HEK293T (cell line): ENCODE results near the gene KCNQ5.

Experiments
- CTCF ChIA-PET: fragments of 350-600 bp; formaldehyde crosslinking; extraction: SDS; loops from one replicate; lab custom pipeline; 2021; ENCODE audit warnings: antibody characterized with exemption, inconsistent platforms; lab: Yijun Ruan, JAX
- POLR2A ChIA-PET: fragments of 350-600 bp; formaldehyde crosslinking; extraction: SDS; loops from one replicate; lab custom pipeline; 2020; ENCODE audit warnings: antibody characterized with exemption, inconsistent platforms; lab: Yijun Ruan, JAX
- DNase-seq: peaks from one replicate; pipeline ENCODE4 v3.0.0; 2012; ENCODE audit warnings: mixed read lengths; ENCODE audit errors: extremely low spot score
- ARNT ChIP-seq: fragments of 450-650 bp; IDR thresholded peaks from 2 replicates; pipeline ENCODE4 v1.6.1; 2017; ENCODE audit warnings: mild to moderate bottlenecking
- BHLHE40 ChIP-seq: fragments of 450-650 bp; IDR thresholded peaks from 2 replicates; pipeline ENCODE4 v1.6.1; 2016; ENCODE audit warnings: mild to moderate bottlenecking, moderate library complexity, borderline replicate concordance
- CTBP1 ChIP-seq: fragments of 450-650 bp; IDR thresholded peaks from 2 replicates; pipeline ENCODE4 v1.6.1; 2016; ENCODE audit warnings: borderline replicate concordance
- ELF4 ChIP-seq: fragments of 450-650 bp; IDR thresholded peaks from 2 replicates; pipeline ENCODE4 v1.6.1; 2017; ENCODE audit warnings: antibody characterized with exemption
- FOXA1 ChIP-seq: fragments of 450-650 bp; IDR thresholded peaks from 2 replicates; pipeline ENCODE4 v1.6.1; 2016; ENCODE audit warnings: mild to moderate bottlenecking
- FOXK2 ChIP-seq: fragments of 450-650 bp; IDR thresholded peaks from 2 replicates; pipeline ENCODE4 v1.6.1; 2016; ENCODE audit warnings: mild to moderate bottlenecking
- FOXM1 ChIP-seq: fragments of 450-650 bp; IDR thresholded peaks from 2 replicates; pipeline ENCODE4 v1.6.1; 2017; ENCODE audit warnings: mild to moderate bottlenecking, borderline replicate concordance
- HDGF ChIP-seq: fragments of 450-650 bp; IDR thresholded peaks from 2 replicates; pipeline ENCODE4 v1.6.1; 2017; ENCODE audit warnings: antibody characterized with exemption, borderline replicate concordance
- L3MBTL2 ChIP-seq: fragments of 450-650 bp; conservative IDR thresholded peaks from 2 replicates; pipeline ENCODE4 v1.6.1; 2016; ENCODE audit warnings: mild to moderate bottlenecking
- LEF1 ChIP-seq: fragments of 450-650 bp; IDR thresholded peaks from 2 replicates; pipeline ENCODE4 v1.6.1; 2017; ENCODE audit warnings: mild to moderate bottlenecking, borderline replicate concordance
- NFRKB ChIP-seq: fragments of 450-650 bp; IDR thresholded peaks from 2 replicates; pipeline ENCODE4 v1.6.1; 2016; ENCODE audit warnings: mild to moderate bottlenecking, moderate library complexity
- SP1 ChIP-seq: fragments of 450-650 bp; IDR thresholded peaks from 2 replicates; pipeline ENCODE4 v1.6.1; 2017
- SUZ12 ChIP-seq: fragments of 450-650 bp; IDR thresholded peaks from 2 replicates; pipeline ENCODE4 v1.6.1; 2016; ENCODE audit warnings: mild to moderate bottlenecking
- TARDBP ChIP-seq: fragments of 450-650 bp; IDR thresholded peaks from 2 replicates; pipeline ENCODE4 v1.6.1; 2016
- ZNF384 ChIP-seq: fragments of 450-650 bp; IDR thresholded peaks from 2 replicates; pipeline ENCODE4 v1.6.1; 2016
- TF ChIP-seq, protein P1 (sequence below): fragments of 450-650 bp; IDR thresholded peaks from 2 replicates; pipeline ENCODE4 v1.6.1; 2016

The KCNQ5 gene

GRCh38 chr6:72642435-72642834 lies 20.6 kb downstream of the KCNQ5 start:
- no peak for DNase-seq
- POLR2A ChIA-PET: no interaction called here
- TF ChIP-seq, protein P1, sequence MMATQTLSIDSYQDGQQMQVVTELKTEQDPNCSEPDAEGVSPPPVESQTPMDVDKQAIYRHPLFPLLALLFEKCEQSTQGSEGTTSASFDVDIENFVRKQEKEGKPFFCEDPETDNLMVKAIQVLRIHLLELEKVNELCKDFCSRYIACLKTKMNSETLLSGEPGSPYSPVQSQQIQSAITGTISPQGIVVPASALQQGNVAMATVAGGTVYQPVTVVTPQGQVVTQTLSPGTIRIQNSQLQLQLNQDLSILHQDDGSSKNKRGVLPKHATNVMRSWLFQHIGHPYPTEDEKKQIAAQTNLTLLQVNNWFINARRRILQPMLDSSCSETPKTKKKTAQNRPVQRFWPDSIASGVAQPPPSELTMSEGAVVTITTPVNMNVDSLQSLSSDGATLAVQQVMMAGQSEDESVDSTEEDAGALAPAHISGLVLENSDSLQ: no peak
- TF ChIP-seq ZNF384 (no peak), ELF4 (no peak), FOXA1 (no peak), LEF1 (no peak), SUZ12 (no peak), BHLHE40 (no peak), NFRKB (no peak), FOXK2 (no peak), L3MBTL2 (no peak), SP1 (no peak), ARNT (no peak), TARDBP (no peak)
- CTCF ChIA-PET: no interaction called here

DNA sequence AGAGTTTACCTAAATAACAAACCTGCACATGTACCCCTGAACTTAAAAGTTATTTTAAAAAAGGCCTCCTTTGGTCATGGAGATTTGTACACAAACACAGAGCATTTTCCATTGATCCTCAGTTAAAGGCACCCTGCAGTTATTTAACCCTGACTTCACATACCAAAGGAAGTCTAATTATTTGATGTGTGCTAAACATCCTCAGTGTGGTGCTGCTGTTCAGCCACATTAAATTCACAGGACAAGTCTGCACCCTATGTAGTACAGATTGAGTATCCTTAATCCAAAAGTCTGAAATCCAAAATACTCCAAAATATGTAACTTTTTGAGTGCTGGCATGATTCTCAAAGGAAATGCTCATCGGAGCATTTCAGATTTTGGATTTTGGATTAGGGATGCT lies 21.4 kb downstream of the KCNQ5 start:
- TF ChIP-seq SUZ12 (no peak), NFRKB (no peak), FOXA1 (no peak), TARDBP (no peak), CTBP1 (no peak), BHLHE40 (no peak), ELF4 (no peak), FOXM1 (no peak), ARNT (no peak), HDGF (no peak), SP1 (no peak), L3MBTL2 (no peak), ZNF384 (no peak), FOXK2 (no peak), LEF1 (no peak)
- TF ChIP-seq, protein P1: no peak
- ChIA-PET POLR2A (no interaction called here), CTCF (no interaction called here)
- DNase-seq: no peak

DNA sequence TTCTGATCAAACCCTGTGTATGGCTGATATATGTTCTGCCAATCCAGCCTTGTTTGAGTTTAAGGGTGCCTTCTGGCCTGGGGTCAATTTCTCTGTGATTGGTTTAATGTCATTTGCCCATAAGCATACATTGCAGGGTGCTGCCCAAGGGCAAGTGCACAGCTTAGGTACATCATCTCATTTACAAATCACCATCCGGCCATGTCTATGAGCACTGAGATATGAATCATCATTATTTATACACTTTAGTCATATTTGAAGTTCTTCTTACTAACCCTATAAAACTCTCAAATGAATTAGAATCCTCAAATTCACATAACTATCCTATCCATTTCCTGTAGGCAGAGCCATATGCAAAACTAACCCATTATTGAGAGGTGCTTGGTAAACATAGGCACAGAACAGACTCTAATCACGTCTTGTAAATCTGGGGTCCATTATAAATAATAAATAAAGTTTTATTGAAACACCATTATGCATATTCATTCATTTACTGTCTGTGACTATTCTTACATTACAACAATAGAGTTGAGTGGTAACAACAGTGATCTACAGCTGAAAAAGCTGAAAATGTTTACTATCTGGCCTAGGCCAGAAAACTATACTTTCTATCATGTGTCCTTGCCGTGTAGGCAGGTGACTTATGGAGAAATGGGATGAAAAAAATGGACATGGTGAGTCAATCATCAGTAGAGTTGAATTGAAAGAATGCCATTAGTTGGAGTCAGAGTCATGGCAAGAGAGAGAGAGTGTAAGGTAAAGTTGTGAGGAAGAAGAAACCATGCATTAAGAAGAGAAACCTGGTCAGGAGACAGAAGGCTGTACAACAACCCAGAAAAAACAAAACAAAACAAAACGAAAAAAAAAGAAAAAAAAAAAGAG lies 25.0 kb downstream of the KCNQ5 start:
- TF ChIP-seq L3MBTL2 (no peak), ELF4 (no peak), FOXM1 (no peak), FOXA1 (no peak), SUZ12 (no peak), SP1 (no peak), CTBP1 (no peak), ZNF384 (no peak), FOXK2 (no peak), LEF1 (no peak), TARDBP (no peak), NFRKB (no peak), ARNT (no peak), HDGF (no peak), BHLHE40 (no peak)
- TF ChIP-seq, protein P1: no peak
- POLR2A ChIA-PET: no interaction called here
- CTCF ChIA-PET: interaction anchor here (0.6 kb wide), 1 partner anchor 24 kb away, joined by 3 read pairs; no protein-coding TSS in a partner anchor
- no peak for DNase-seq

GRCh38 chr6:72647489-72647888 lies 25.6 kb downstream of the KCNQ5 start:
- ChIA-PET POLR2A (no interaction called here), CTCF (no interaction called here)
- TF ChIP-seq FOXA1 (no peak), SP1 (no peak), ELF4 (no peak), L3MBTL2 (no peak), ARNT (no peak), NFRKB (no peak), TARDBP (no peak), BHLHE40 (no peak), CTBP1 (no peak), FOXM1 (no peak), LEF1 (no peak), ZNF384 (no peak)
- TF ChIP-seq, protein P1: no peak
- no peak for DNase-seq

GRCh38 chr6:72649032-72649984 lies 27.4 kb downstream of the KCNQ5 start:
- CTCF ChIA-PET: no interaction called here
- POLR2A ChIA-PET: no interaction called here
- DNase-seq: no peak
- no peak for TF ChIP-seq FOXK2
- TF ChIP-seq ZNF384: no peak
- no peak for TF ChIP-seq CTBP1
- TF ChIP-seq LEF1: no peak
- TF ChIP-seq TARDBP: no peak
- TF ChIP-seq, protein P1: no peak
- no peak for TF ChIP-seq FOXM1
- TF ChIP-seq FOXA1: no peak
- TF ChIP-seq NFRKB: no peak
- no peak for TF ChIP-seq ELF4
- TF ChIP-seq ARNT: no peak
- no peak for TF ChIP-seq BHLHE40
- TF ChIP-seq SP1: no peak
- TF ChIP-seq L3MBTL2: no peak
- no peak for TF ChIP-seq HDGF
- TF ChIP-seq SUZ12: no peak
